Mononuclear cell (primary cell): ENCODE data around the gene PRDM16. TPM values are rescaled to one million over a fixed set of nuclear protein-coding genes. Genes with fewer than 3 reads are reported as not detected.

Experiments used
- H3K27me3 ChIP-seq: 2 replicates; pipeline ENCODE4 v1.6.0; 2011; ENCODE audit warnings: low read length, control low read depth; ENCODE audit not compliant: insufficient read depth
- H3K4me1 ChIP-seq: 2 replicates; pipeline ENCODE4 v1.5.1; 2011; ENCODE audit warnings: mild to moderate bottlenecking, low read length, control low read depth; ENCODE audit not compliant: insufficient read depth
- H3K4me3 ChIP-seq: 2 replicates; pipeline ENCODE4 v1.5.1; 2011; ENCODE audit warnings: mild to moderate bottlenecking, low read length, moderate library complexity
- H3K9me3 ChIP-seq: 2 replicates; pipeline ENCODE4 v1.5.1; 2011; ENCODE audit warnings: low read depth, mild to moderate bottlenecking, control low read depth, low read length
- total RNA-seq: library from RNA; depleted of rRNA; stranded (reverse); fragments of >200 nt; gene quantifications from one replicate; pipeline ENCODE4 v1.2.3, GENCODE V29; 2012

The PRDM16 gene
- total RNA-seq, 1 donor: not detected

- peaks cover 2% of the 10 kb centered on the region for H3K27me3 ChIP-seq
- H3K9me3 ChIP-seq: no peaks in the 10 kb centered on the region
- H3K4me1 ChIP-seq: no peaks in the 10 kb centered on the region
- no peak overlapping the region for H3K4me3 ChIP-seq
These were observed 175.3 kb downstream of the PRDM16 start for GRCh38 chr1:3244025-3244926.

DNA sequence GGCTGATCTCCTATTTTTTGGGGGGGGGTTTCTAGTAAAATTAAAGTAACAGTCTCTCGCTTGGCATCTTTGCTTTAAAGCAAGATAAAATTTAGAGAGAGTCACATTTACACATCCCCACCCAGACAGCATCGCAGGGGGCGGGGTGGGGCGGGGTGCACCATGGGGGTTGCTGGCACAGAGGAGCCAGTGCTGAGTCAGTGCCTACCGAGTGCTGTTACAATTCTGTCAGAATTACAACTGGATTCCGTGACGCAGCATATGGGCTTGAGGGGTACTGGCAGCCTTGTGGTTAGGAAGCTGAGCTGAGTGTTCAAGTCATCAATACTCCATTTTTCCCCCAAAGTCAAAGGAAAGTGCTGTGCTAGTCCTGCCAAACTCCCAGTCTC lies 175.9 kb downstream of the PRDM16 start:
- Histone ChIP-seq H3K4me1 (no peaks in the 10 kb centered on the region), H3K4me3 (no peak overlapping the region), H3K27me3 (peaks cover 2% of the 10 kb centered on the region), H3K9me3 (no peaks in the 10 kb centered on the region)

DNA sequence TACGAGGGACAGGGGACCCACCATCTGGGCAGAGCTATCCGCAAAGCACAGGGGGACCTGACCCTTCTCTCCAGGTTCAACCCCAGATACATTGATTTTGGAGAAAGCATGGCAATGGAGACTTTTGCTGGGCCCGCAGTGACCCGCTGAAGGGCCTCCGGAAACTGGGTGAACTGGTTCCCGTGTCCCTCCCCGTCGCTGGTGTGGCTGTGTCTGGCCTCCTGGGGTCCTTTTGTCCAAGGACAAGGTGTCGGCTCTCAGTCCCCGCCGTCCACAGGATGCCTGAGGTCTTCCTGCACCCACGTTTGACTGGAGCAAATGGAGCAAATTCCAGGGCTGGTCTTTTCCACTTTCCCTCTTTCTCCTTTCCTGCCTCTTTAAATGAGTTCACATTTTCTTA lies 176.3 kb downstream of the PRDM16 start:
- H3K4me1 ChIP-seq: no peaks in the 10 kb centered on the region
- H3K4me3 ChIP-seq: no peak overlapping the region
- H3K9me3 ChIP-seq: no peaks in the 10 kb centered on the region
- peaks cover 2% of the 10 kb centered on the region for H3K27me3 ChIP-seq

GRCh38 chr1:3245768-3246167 lies 176.8 kb downstream of the PRDM16 start:
- Histone ChIP-seq H3K4me3 (no peak overlapping the region), H3K27me3 (peaks cover 2% of the 10 kb centered on the region), H3K4me1 (no peaks in the 10 kb centered on the region), H3K9me3 (no peaks in the 10 kb centered on the region)

- Histone ChIP-seq H3K9me3 (no peaks in the 10 kb centered on the region), H3K4me1 (no peaks in the 10 kb centered on the region), H3K4me3 (no peak overlapping the region), H3K27me3 (peaks cover 2% of the 10 kb centered on the region)
These were observed 177.2 kb downstream of the PRDM16 start for GRCh38 chr1:3246251-3246650.

- Histone ChIP-seq H3K27me3 (peaks cover 2% of the 10 kb centered on the region), H3K4me1 (no peaks in the 10 kb centered on the region), H3K4me3 (no peak overlapping the region), H3K9me3 (no peaks in the 10 kb centered on the region)
These were observed 178.6 kb downstream of the PRDM16 start for GRCh38 chr1:3247521-3248121.

DNA sequence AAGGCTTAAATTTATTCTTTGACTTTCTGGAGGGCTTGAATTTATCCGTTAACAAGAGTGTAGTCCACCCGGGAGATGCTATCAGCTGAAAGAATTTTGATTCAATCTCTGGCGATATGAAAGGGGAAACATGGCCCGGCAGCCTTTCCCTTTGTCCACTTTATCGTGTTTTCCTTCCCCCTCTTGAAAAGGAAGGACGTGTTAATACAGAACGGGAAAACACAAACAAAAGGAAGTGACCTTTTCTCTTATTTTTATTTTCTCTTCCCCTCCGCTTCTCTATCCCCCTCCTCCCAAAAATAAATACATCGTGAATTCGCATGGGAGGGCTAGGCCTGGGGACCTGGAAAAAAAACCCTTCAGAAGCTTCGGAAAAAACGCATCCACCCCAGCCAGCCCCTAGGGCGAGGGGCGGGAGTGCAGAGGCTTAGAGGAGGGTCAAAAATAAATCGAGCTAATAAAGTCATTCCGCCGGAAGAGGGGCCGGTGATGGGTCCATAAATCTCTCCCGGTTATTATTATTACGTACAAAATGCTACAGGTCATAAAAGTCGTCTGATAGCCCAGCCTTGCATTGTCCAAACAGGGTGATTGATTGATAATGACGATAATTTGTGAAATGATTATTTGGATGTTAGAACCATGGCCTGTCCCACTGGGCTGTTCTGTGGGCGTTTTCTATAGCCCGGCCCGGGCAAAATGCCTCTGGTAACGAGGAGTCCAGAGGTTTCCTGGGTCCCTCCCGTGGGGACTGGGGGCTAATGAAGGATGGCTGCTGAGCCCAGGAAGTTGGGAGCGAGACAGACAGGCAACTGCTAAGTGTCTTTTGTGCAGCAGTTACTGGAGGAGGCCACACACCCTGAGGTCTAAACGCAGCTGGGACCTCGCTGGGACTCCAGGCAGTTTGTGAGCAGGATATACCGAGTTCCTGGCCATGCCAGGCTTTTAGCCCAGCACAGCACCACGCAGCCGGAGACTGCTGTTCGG lies 179.4 kb downstream of the PRDM16 start:
- H3K27me3 ChIP-seq: peaks cover 2% of the 10 kb centered on the region
- no peaks in the 10 kb centered on the region for H3K4me1 ChIP-seq
- no peaks in the 10 kb centered on the region for H3K9me3 ChIP-seq

GRCh38 chr1:3249231-3249630 lies 180.2 kb downstream of the PRDM16 start:
- no peaks in the 10 kb centered on the region for H3K4me1 ChIP-seq
- no peak overlapping the region for H3K4me3 ChIP-seq
- H3K9me3 ChIP-seq: no peaks in the 10 kb centered on the region
- H3K27me3 ChIP-seq: peaks cover 2% of the 10 kb centered on the region

More for the DNA sequence above, 179.4 kb downstream of the PRDM16 start:
- H3K4me3 ChIP-seq: no peak overlapping the region

- no peak overlapping the region for H3K4me3 ChIP-seq
- H3K9me3 ChIP-seq: no peaks in the 10 kb centered on the region
- H3K4me1 ChIP-seq: no peaks in the 10 kb centered on the region
- H3K27me3 ChIP-seq: peaks cover 2% of the 10 kb centered on the region
These were observed 180.9 kb downstream of the PRDM16 start for GRCh38 chr1:3249631-3250501.

DNA sequence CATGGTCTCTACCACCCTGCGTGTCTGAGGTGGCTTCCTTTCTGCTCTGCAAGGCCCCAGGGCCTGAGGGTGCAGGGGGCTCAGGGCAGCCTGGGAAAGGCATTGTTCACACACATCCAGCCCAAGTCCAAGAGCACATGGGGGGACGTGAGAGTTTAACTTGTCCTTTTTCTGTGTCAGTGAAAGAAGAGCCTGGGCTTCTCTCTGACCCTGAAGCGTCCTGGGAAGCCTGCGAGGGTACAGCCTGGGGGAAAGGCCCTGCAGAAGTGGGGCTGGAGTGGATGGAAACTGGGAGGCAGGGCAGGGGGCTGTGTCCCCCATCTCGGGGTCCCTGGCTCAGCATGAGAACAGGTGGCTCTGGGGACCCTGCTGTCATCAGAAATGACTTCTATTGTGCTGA lies 181.6 kb downstream of the PRDM16 start:
- no peaks in the 10 kb centered on the region for H3K4me1 ChIP-seq
- no peak overlapping the region for H3K4me3 ChIP-seq
- H3K9me3 ChIP-seq: no peaks in the 10 kb centered on the region
- peaks cover 2% of the 10 kb centered on the region for H3K27me3 ChIP-seq

GRCh38 chr1:3251099-3251806 lies 182.2 kb downstream of the PRDM16 start:
- peaks cover 2% of the 10 kb centered on the region for H3K27me3 ChIP-seq
- no peaks in the 10 kb centered on the region for H3K4me1 ChIP-seq
- H3K4me3 ChIP-seq: no peak overlapping the region

GRCh38 chr1:3251807-3252428 lies 182.9 kb downstream of the PRDM16 start:
- H3K4me3 ChIP-seq: no peak overlapping the region
- no peaks in the 10 kb centered on the region for H3K4me1 ChIP-seq
- H3K9me3 ChIP-seq: no peaks in the 10 kb centered on the region
- peaks cover 2% of the 10 kb centered on the region for H3K27me3 ChIP-seq

More at GRCh38 chr1:3251099-3251806, 182.2 kb downstream of the PRDM16 start:
- no peaks in the 10 kb centered on the region for H3K9me3 ChIP-seq

GRCh38 chr1:3255680-3256079 lies 186.7 kb downstream of the PRDM16 start:
- Histone ChIP-seq H3K27me3 (no peaks in the 10 kb centered on the region), H3K4me1 (no peaks in the 10 kb centered on the region), H3K9me3 (no peaks in the 10 kb centered on the region), H3K4me3 (no peak overlapping the region)
